H1 (cell line): ENCODE measurements around the gene IDI2. TPM values are rescaled to one million over a fixed set of nuclear protein-coding genes. Genes with fewer than 3 reads are reported as not detected.

ENCODE experiments used
- CTCF ChIA-PET: fragments of 300-600 bp; sonication (Branson Sonifier 250); formaldehyde crosslinking; loops from one replicate; lab custom pipeline; 2021; ENCODE audit not compliant: partially characterized antibody; lab: Charles Lee
- POLR2A ChIA-PET: fragments of 300-600 bp; sonication (Branson Sonifier 250); formaldehyde crosslinking; loops from one replicate; lab custom pipeline; 2021; ENCODE audit warnings: inconsistent platforms; ENCODE audit not compliant: partially characterized antibody; lab: Charles Lee
- DNase-seq, 2 experiments: peaks; one replicate each; pipeline versions ENCODE4 v3.0.0 to v3.0.0-alpha.2; 2010 to 2022; ENCODE audit warnings: low spot score in 2 of 2, low read depth in 1 of 2, mixed read lengths in 1 of 2
- FAIRE-seq: peaks from 2 replicates; lab custom pipeline; 2011; peaks lifted over from hg19 to GRCh38; lab: Jason Lieb, UNC
- H2AFZ ChIP-seq: 2 replicates; pipeline ENCODE4 v1.8.1; 2012; ENCODE audit warnings: low read length, inconsistent platforms
- H2AK5ac ChIP-seq: 2 replicates; pipeline ENCODE4 v1.6.1; 2013; ENCODE audit warnings: low read depth, low read length
- H2BK120ac ChIP-seq: replicated peaks from 2 replicates; pipeline ENCODE3; 2013; ENCODE audit warnings: low read depth, low read length, inconsistent platforms
- H2BK12ac ChIP-seq: 2 replicates; pipeline ENCODE4 v1.6.1; 2013; ENCODE audit warnings: low read depth, low read length
- H2BK15ac ChIP-seq: 2 replicates; pipeline ENCODE4 v1.6.1; 2013; ENCODE audit warnings: low read length
- H2BK20ac ChIP-seq: 2 replicates; pipeline ENCODE4 v1.6.1; 2013; ENCODE audit warnings: low read length
- H2BK5ac ChIP-seq: 2 replicates; pipeline ENCODE4 v1.6.1; 2013; ENCODE audit warnings: low read depth, low read length
- H3K14ac ChIP-seq: 2 replicates; pipeline ENCODE4 v1.6.1; 2013; ENCODE audit warnings: inconsistent platforms; ENCODE audit not compliant: insufficient read length
- H3K18ac ChIP-seq: 2 replicates; pipeline ENCODE4 v1.6.1; 2013; ENCODE audit warnings: low read length; ENCODE audit errors: extremely low read depth
- H3K23ac ChIP-seq: 2 replicates; pipeline ENCODE4 v1.6.1; 2013; ENCODE audit warnings: inconsistent platforms; ENCODE audit not compliant: insufficient read length
- H3K23me2 ChIP-seq: 2 replicates; pipeline ENCODE4 v1.6.1; 2013; ENCODE audit warnings: low read depth, low read length
- H3K27ac ChIP-seq: 2 replicates; pipeline ENCODE4 v1.6.1; 2011; ENCODE audit warnings: low read depth, low read length, inconsistent platforms
- H3K27me3 ChIP-seq, 4 experiments: replicated peaks in 1 of 4; 1 replicate in 1 of 4; 2 replicates in 3 of 4; pipeline versions ENCODE4 v1.6.1 to v1.8.1; 2011 to 2013; ENCODE audit warnings: low read length in 3 of 4, mild to moderate bottlenecking in 3 of 4, inconsistent platforms in 2 of 4, mixed read lengths in 2 of 4, moderate library complexity in 1 of 4; ENCODE audit not compliant: control insufficient read depth in 3 of 4, insufficient read depth in 3 of 4; ENCODE audit errors: extremely low read depth in 1 of 4
- H3K36me3 ChIP-seq, 4 experiments: 2 replicates each; pipeline versions ENCODE4 v1.6.1 to v1.8.1; 2011 to 2013; ENCODE audit warnings: mild to moderate bottlenecking in 4 of 4, low read length in 3 of 4, moderate library complexity in 2 of 4, control low read depth in 1 of 4, inconsistent platforms in 1 of 4; ENCODE audit not compliant: insufficient read depth in 4 of 4, control insufficient read depth in 2 of 4
- H3K4ac ChIP-seq: replicated peaks from 2 replicates; pipeline ENCODE3; 2013; ENCODE audit warnings: low read length, low read depth, mixed read lengths, inconsistent platforms; ENCODE audit not compliant: insufficient read length
- H3K4me1 ChIP-seq, 4 experiments: replicated peaks in 1 of 4; 1 replicate in 1 of 4; 2 replicates in 3 of 4; pipeline versions ENCODE4 v1.6.1 to v1.8.1; 2011 to 2013; ENCODE audit warnings: low read length in 3 of 4, inconsistent platforms in 2 of 4, mixed read lengths in 1 of 4; ENCODE audit not compliant: insufficient read depth in 4 of 4, control insufficient read depth in 3 of 4
- H3K4me2 ChIP-seq, 2 experiments: 2 replicates each; pipeline versions ENCODE4 v1.6.1 to v1.8.1; 2011 to 2013; ENCODE audit warnings: low read depth in 2 of 2, low read length in 2 of 2, control low read depth in 1 of 2, inconsistent platforms in 1 of 2, mild to moderate bottlenecking in 1 of 2; ENCODE audit not compliant: insufficient read depth in 1 of 2
- H3K4me3 ChIP-seq, 4 experiments: fragments of 200-600, 300-600 bp in 1 of 4; sonication (generic), shearing (Covaris generic), sonication (Bioruptor Twin) in 1 of 4; 2 replicates each; pipeline versions ENCODE4 v1.5.1 to v1.8.1; 2011 to 2016; ENCODE audit warnings: low read length in 4 of 4, low read depth in 3 of 4, control low read depth in 2 of 4, inconsistent platforms in 2 of 4, mild to moderate bottlenecking in 2 of 4, mixed read lengths in 1 of 4, moderate library complexity in 1 of 4; ENCODE audit not compliant: insufficient read depth in 2 of 4; ENCODE audit errors: extremely low read depth in 1 of 4
- H3K56ac ChIP-seq: replicated peaks from 2 replicates; pipeline ENCODE3; 2013; ENCODE audit warnings: low read depth, mild to moderate bottlenecking, mixed read lengths, low read length, inconsistent platforms; ENCODE audit not compliant: insufficient read length
- H3K79me1 ChIP-seq: 2 replicates; pipeline ENCODE4 v1.6.1; 2013; ENCODE audit warnings: low read depth, low read length, control low read depth
- H3K79me2 ChIP-seq, 2 experiments: 2 replicates each; pipeline versions ENCODE4 v1.6.1 to v1.8.1; 2012 to 2013; ENCODE audit warnings: low read length in 2 of 2, mild to moderate bottlenecking in 2 of 2, inconsistent platforms in 1 of 2; ENCODE audit not compliant: insufficient read depth in 2 of 2, control insufficient read depth in 1 of 2
- H3K9ac ChIP-seq, 4 experiments: replicated peaks in 1 of 4; 1 replicate in 1 of 4; 2 replicates in 3 of 4; pipeline versions ENCODE4 v1.6.1 to v1.8.1; 2011 to 2013; ENCODE audit warnings: low read depth in 3 of 4, low read length in 3 of 4, control low read depth in 2 of 4, mild to moderate bottlenecking in 2 of 4, moderate library complexity in 2 of 4, inconsistent platforms in 1 of 4; ENCODE audit errors: extremely low read depth in 1 of 4
- H3K9me3 ChIP-seq, 2 experiments: 2 replicates each; pipeline versions ENCODE4 v1.6.1 to v1.8.1; 2012 to 2013; ENCODE audit warnings: mild to moderate bottlenecking in 2 of 2, moderate library complexity in 2 of 2, control low read depth in 1 of 2, inconsistent platforms in 1 of 2, low read depth in 1 of 2, low read length in 1 of 2, mixed read lengths in 1 of 2; ENCODE audit not compliant: insufficient read depth in 2 of 2
- H4K20me1 ChIP-seq, 2 experiments: replicated peaks in 1 of 2; 2 replicates each; pipeline versions ENCODE3 to v1.8.1; 2011 to 2013; ENCODE audit warnings: inconsistent platforms in 2 of 2, low read length in 2 of 2, mild to moderate bottlenecking in 1 of 2; ENCODE audit not compliant: insufficient read depth in 2 of 2, control insufficient read depth in 1 of 2
- H4K5ac ChIP-seq: 2 replicates; pipeline ENCODE4 v1.6.1; 2013; ENCODE audit warnings: low read length, low read depth, mixed read lengths, inconsistent platforms; ENCODE audit not compliant: insufficient read length
- H4K8ac ChIP-seq: 2 replicates; pipeline ENCODE4 v1.8.0; 2013; ENCODE audit warnings: mild to moderate bottlenecking, moderate library complexity, low read length, inconsistent platforms; ENCODE audit not compliant: insufficient read depth; ENCODE audit errors: extremely low read depth
- H4K91ac ChIP-seq: replicated peaks from 2 replicates; pipeline ENCODE3; 2013; ENCODE audit warnings: low read length, mixed read lengths, inconsistent platforms; ENCODE audit not compliant: insufficient read length
- ASH2L ChIP-seq: fragments of 200-600, 300-600 bp; sonication (generic); IDR thresholded peaks from one replicate; pipeline ENCODE4 v1.7.1; 2017; ENCODE audit warnings: low read length
- BACH1 ChIP-seq: IDR thresholded peaks from 2 replicates; pipeline ENCODE4 v1.6.1; 2012; ENCODE audit warnings: low read length, improper control_type of control experiment
- BCL11A ChIP-seq, 2 experiments: IDR thresholded peaks; one replicate each; pipeline ENCODE4 v1.6.1; 2011; ENCODE audit warnings: low read depth in 2 of 2, low read length in 2 of 2, mild to moderate bottlenecking in 2 of 2
- CEBPB ChIP-seq: IDR thresholded peaks from 2 replicates; pipeline ENCODE4 v1.6.1; 2012; ENCODE audit warnings: low read depth, low read length
- CHD2 ChIP-seq: IDR thresholded peaks from 2 replicates; pipeline ENCODE4 v1.6.1; 2012; ENCODE audit warnings: low read length, improper control_type of control experiment
- FOSL1 ChIP-seq: IDR thresholded peaks from 2 replicates; pipeline ENCODE4 v1.6.1; 2011; ENCODE audit warnings: mild to moderate bottlenecking, low read depth, low read length, moderate library complexity; ENCODE audit not compliant: insufficient read depth
- JUND ChIP-seq: IDR thresholded peaks from 2 replicates; pipeline ENCODE4 v1.6.1; 2011; ENCODE audit warnings: mild to moderate bottlenecking, improper control_type of control experiment, low read length
- KDM1A ChIP-seq: fragments of 200-600, 300-600 bp; sonication (generic); IDR thresholded peaks from 2 replicates; pipeline ENCODE4 v1.7.1; 2016; ENCODE audit warnings: mild to moderate bottlenecking, low read length, borderline replicate concordance
- RFX5 ChIP-seq: IDR thresholded peaks from 2 replicates; pipeline ENCODE4 v1.6.1; 2011; ENCODE audit warnings: low read depth, low read length, improper control_type of control experiment, borderline replicate concordance
- SIX5 ChIP-seq: IDR thresholded peaks from 2 replicates; pipeline ENCODE4 v1.6.1; 2011; ENCODE audit warnings: mild to moderate bottlenecking, low read depth, low read length
- TAF1 ChIP-seq: IDR thresholded peaks from 2 replicates; pipeline ENCODE4 v1.6.1; 2011; ENCODE audit warnings: mild to moderate bottlenecking, low read depth, low read length
- WGBS, 2 experiments: shearing (Covaris generic) in 1 of 2; methylation state at CpG; one replicate each; pipeline versions ENCODE4 v1.1.6 to v1.1.7; 2013 to 2015; ENCODE audit warnings: low lambda C conversion rate in 2 of 2, mixed read lengths in 2 of 2, inconsistent platforms in 1 of 2, low coverage in 1 of 2, missing lambda C conversion rate in 1 of 2; ENCODE audit not compliant: insufficient replicate concordance in 2 of 2, insufficient coverage in 1 of 2, insufficient read length in 1 of 2; ENCODE audit errors: extremely low coverage in 1 of 2, missing lambda C conversion rate in 1 of 2; 5-methylcytosine and 5-hydroxymethylcytosine counted together
- polyA plus RNA-seq, 7 experiments: library from polyadenylated mRNA; depleted of rRNA in 3 of 7; stranded (reverse) in 5 of 7; unstranded in 2 of 7; fragments of >200 nt in 5 of 7; fragments of 200-250 nt in 2 of 7; gene quantifications; 1 replicate in 5 of 7; 2 replicates in 1 of 7; 4 replicates in 1 of 7; pipeline versions ENCODE4 v1.2.1 to v1.2.3, GENCODE V29; 2011 to 2013; ENCODE audit warnings: missing spikeins in 2 of 7, mixed read lengths in 2 of 7
- total RNA-seq: library from RNA; stranded (reverse); fragmentation: NEBNext Ultra II Directional; extraction: Animal tissue kit (Norgen Biotek cat#: 25700); gene quantifications from 2 replicates; pipeline ENCODE4 v1.2.1, GENCODE V29; 2021

IDI2 gene
- total and polyA plus RNA-seq, 2 of the 8 experiments (the other 6 are each of a cell fraction or from before 2014, with no cell fraction given) = not detected

GRCh38 chr10:1024103-1024502 lies 1.6 kb downstream of the IDI2 start:
- no peak overlapping the region for H3K14ac ChIP-seq
- no peak overlapping the region for H4K5ac ChIP-seq
- H4K20me1 ChIP-seq = peaks cover 0 to 5% of the 10 kb centered on the region in 2 experiments
- no peaks in the 10 kb centered on the region; a peak in 1 of 7 replicates for H3K4me1 ChIP-seq
- H3K4ac ChIP-seq = no peak overlapping the region
- CTCF ChIA-PET = interaction anchor here (1.2 kb wide), 1 partner anchor 10 kb away, joined by 3 read pairs; no protein-coding TSS in a partner anchor
- no peaks in the 10 kb centered on the region for H3K27me3 ChIP-seq
- no peak overlapping the region for H3K27ac ChIP-seq
- no peak overlapping the region for H2BK12ac ChIP-seq
- POLR2A ChIA-PET = no interaction called here
- no peak overlapping the region for H3K4me3 ChIP-seq
- no peak overlapping the region for H3K9ac ChIP-seq
- no peak overlapping the region for H3K18ac ChIP-seq
- TF ChIP-seq SIX5 (no peak), KDM1A (no peak), BACH1 (no peak), CHD2 (no peak), BCL11A (IDR thresholded peaks at IDR 0.05; ENCODE audit: low read depth in 2 of 2, low read length in 2 of 2) (no peak), RFX5 (no peak), CEBPB (no peak), ASH2L (no peak), TAF1 (no peak), FOSL1 (no peak), JUND (no peak)
- no peak overlapping the region for H2BK20ac ChIP-seq
- H2BK5ac ChIP-seq = no peak overlapping the region
- FAIRE-seq (no peak), DNase-seq (no peak)
- no peak overlapping the region for H2BK120ac ChIP-seq
- H3K56ac ChIP-seq = no peak overlapping the region
- no peaks in the 10 kb centered on the region for H3K79me2 ChIP-seq
- H3K23ac ChIP-seq = no peak overlapping the region
- H2BK15ac ChIP-seq = no peak overlapping the region
- WGBS, 2 experiments = 94% methylated on average over 12 of the region's 12 CpGs; no CpG with 5 or more reads in 1 of the 2 experiments
- peaks cover 0 to 11% (median 6%) of the 10 kb centered on the region in 4 experiments; a peak in 4 of 8 replicates for H3K36me3 ChIP-seq
- no peak overlapping the region for H4K91ac ChIP-seq
- no peaks in the 10 kb centered on the region for H3K79me1 ChIP-seq
- H3K9me3 ChIP-seq = no peaks in the 10 kb centered on the region
- no peaks in the 10 kb centered on the region for H3K23me2 ChIP-seq
- no peak overlapping the region for H2AK5ac ChIP-seq
- H2AFZ ChIP-seq = no peak overlapping the region
- H4K8ac ChIP-seq = no peak overlapping the region
- no peak overlapping the region for H3K4me2 ChIP-seq
